DND-41 (cell line): Measurements from ENCODE around the gene MFNG.

Source experiments
- CTCF ChIP-seq: IDR thresholded peaks from 2 replicates; pipeline ENCODE4 v1.5.1; 2012; ENCODE audit warnings: borderline replicate concordance, low read length, moderate library complexity, mild to moderate bottlenecking; ENCODE audit not compliant: poor library complexity, severe bottlenecking; ENCODE audit errors: extremely low read depth
- EZH2 ChIP-seq: IDR thresholded peaks from 3 replicates; pipeline ENCODE4 v1.6.1; 2012; ENCODE audit warnings: borderline replicate concordance, low read depth, mild to moderate bottlenecking, moderate library complexity, low read length, inconsistent platforms; ENCODE audit not compliant: severe bottlenecking

- TF ChIP-seq CTCF = no peak
- TF ChIP-seq EZH2 = no peak
These were observed 23.9 kb upstream of the MFNG start for GRCh38 chr22:37510091-37510490.
